WTC11 (cell line): ENCODE measurements around the gene SLITRK5.

ENCODE experiments used
- CREB1 ChIP-seq: sonication (generic); formaldehyde crosslinking; IDR thresholded peaks from 2 replicates; pipeline ENCODE4 v1.8.0; 2023; ENCODE audit warnings: mild to moderate bottlenecking, missing genetic modification reagents
- ETV6 ChIP-seq: sonication (generic); formaldehyde crosslinking; IDR thresholded peaks from 2 replicates; pipeline ENCODE4 v1.8.1; 2022; ENCODE audit warnings: mild to moderate bottlenecking, missing genetic modification reagents
- FOXJ3 ChIP-seq: sonication (generic); formaldehyde crosslinking; IDR thresholded peaks from 2 replicates; pipeline ENCODE4 v1.9.0; 2021; ENCODE audit warnings: missing genetic modification reagents, mild to moderate bottlenecking, borderline replicate concordance
- NFE2L1 ChIP-seq: sonication (generic); formaldehyde crosslinking; IDR thresholded peaks from 2 replicates; pipeline ENCODE4 v1.8.1; 2023; ENCODE audit warnings: missing genetic modification reagents
- NR3C1 ChIP-seq: sonication (generic); formaldehyde crosslinking; conservative IDR thresholded peaks from 2 replicates; pipeline ENCODE4 v1.8.1; 2023; ENCODE audit warnings: low read depth, mild to moderate bottlenecking, missing genetic modification reagents
- TCF7 ChIP-seq: sonication (generic); formaldehyde crosslinking; IDR thresholded peaks from 2 replicates; pipeline ENCODE4 v1.8.0; 2022; ENCODE audit warnings: mild to moderate bottlenecking, low read depth, missing genetic modification reagents, moderate library complexity
- ZBTB21 ChIP-seq: sonication (generic); formaldehyde crosslinking; IDR thresholded peaks from 2 replicates; pipeline ENCODE4 v1.8.1; 2023; ENCODE audit warnings: mild to moderate bottlenecking, missing genetic modification reagents, borderline replicate concordance
- TF ChIP-seq, protein P1 (sequence below): sonication (generic); formaldehyde crosslinking; IDR thresholded peaks from 2 replicates; pipeline ENCODE4 v1.8.0; 2022; ENCODE audit warnings: missing genetic modification reagents
- TF ChIP-seq, protein P2 (sequence below): fragments of 200-600 bp; IDR thresholded peaks from 2 replicates; pipeline ENCODE4 v1.8.0; 2022; ENCODE audit warnings: antibody characterized with exemption
- TF ChIP-seq, protein P3 (sequence below): sonication (generic); formaldehyde crosslinking; IDR thresholded peaks from 2 replicates; pipeline ENCODE4 v1.8.1; 2023; ENCODE audit warnings: mild to moderate bottlenecking, missing genetic modification reagents, moderate library complexity

DNA sequence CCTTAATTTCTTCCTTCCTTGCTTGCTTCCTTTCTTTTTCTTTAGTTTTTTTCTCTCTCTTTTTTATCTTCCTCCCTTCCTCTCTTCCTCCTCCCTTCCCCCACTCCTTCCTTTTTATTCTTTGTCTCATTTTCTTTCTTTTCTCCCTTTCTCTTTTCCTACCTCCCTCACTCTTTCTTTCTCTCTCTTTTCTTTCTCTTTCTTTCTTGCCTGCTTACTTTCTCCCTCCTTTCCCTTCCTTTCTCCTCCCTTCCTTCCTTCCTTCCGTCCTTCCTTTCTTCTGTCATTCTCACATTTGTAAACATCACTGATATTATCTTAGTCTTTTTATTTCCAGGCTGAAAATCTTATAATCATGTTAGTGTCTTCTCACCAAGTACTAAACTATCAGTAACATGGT lies 38.8 kb downstream of the SLITRK5 start:
- TF ChIP-seq, protein P1, sequence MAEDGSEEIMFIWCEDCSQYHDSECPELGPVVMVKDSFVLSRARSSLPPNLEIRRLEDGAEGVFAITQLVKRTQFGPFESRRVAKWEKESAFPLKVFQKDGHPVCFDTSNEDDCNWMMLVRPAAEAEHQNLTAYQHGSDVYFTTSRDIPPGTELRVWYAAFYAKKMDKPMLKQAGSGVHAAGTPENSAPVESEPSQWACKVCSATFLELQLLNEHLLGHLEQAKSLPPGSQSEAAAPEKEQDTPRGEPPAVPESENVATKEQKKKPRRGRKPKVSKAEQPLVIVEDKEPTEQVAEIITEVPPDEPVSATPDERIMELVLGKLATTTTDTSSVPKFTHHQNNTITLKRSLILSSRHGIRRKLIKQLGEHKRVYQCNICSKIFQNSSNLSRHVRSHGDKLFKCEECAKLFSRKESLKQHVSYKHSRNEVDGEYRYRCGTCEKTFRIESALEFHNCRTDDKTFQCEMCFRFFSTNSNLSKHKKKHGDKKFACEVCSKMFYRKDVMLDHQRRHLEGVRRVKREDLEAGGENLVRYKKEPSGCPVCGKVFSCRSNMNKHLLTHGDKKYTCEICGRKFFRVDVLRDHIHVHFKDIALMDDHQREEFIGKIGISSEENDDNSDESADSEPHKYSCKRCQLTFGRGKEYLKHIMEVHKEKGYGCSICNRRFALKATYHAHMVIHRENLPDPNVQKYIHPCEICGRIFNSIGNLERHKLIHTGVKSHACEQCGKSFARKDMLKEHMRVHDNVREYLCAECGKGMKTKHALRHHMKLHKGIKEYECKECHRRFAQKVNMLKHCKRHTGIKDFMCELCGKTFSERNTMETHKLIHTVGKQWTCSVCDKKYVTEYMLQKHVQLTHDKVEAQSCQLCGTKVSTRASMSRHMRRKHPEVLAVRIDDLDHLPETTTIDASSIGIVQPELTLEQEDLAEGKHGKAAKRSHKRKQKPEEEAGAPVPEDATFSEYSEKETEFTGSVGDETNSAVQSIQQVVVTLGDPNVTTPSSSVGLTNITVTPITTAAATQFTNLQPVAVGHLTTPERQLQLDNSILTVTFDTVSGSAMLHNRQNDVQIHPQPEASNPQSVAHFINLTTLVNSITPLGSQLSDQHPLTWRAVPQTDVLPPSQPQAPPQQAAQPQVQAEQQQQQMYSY (CRISPR knock-in tag) = no peak
- TF ChIP-seq NFE2L1 (no peak), NR3C1 (CRISPR knock-in tag) (no peak), TCF7 (CRISPR knock-in tag) (no peak), ZBTB21 (CRISPR knock-in tag) (no peak), CREB1 (CRISPR knock-in tag) (no peak), ETV6 (CRISPR knock-in tag) (no peak), FOXJ3 (CRISPR knock-in tag) (no peak)
- TF ChIP-seq, protein P2, sequence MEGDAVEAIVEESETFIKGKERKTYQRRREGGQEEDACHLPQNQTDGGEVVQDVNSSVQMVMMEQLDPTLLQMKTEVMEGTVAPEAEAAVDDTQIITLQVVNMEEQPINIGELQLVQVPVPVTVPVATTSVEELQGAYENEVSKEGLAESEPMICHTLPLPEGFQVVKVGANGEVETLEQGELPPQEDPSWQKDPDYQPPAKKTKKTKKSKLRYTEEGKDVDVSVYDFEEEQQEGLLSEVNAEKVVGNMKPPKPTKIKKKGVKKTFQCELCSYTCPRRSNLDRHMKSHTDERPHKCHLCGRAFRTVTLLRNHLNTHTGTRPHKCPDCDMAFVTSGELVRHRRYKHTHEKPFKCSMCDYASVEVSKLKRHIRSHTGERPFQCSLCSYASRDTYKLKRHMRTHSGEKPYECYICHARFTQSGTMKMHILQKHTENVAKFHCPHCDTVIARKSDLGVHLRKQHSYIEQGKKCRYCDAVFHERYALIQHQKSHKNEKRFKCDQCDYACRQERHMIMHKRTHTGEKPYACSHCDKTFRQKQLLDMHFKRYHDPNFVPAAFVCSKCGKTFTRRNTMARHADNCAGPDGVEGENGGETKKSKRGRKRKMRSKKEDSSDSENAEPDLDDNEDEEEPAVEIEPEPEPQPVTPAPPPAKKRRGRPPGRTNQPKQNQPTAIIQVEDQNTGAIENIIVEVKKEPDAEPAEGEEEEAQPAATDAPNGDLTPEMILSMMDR = no peak
- TF ChIP-seq, protein P3, sequence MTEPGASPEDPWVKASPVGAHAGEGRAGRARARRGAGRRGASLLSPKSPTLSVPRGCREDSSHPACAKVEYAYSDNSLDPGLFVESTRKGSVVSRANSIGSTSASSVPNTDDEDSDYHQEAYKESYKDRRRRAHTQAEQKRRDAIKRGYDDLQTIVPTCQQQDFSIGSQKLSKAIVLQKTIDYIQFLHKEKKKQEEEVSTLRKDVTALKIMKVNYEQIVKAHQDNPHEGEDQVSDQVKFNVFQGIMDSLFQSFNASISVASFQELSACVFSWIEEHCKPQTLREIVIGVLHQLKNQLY (CRISPR knock-in tag) = no peak
